Measurements from ENCODE around the gene KITLG.

- TF ChIP-seq, protein P1, sequence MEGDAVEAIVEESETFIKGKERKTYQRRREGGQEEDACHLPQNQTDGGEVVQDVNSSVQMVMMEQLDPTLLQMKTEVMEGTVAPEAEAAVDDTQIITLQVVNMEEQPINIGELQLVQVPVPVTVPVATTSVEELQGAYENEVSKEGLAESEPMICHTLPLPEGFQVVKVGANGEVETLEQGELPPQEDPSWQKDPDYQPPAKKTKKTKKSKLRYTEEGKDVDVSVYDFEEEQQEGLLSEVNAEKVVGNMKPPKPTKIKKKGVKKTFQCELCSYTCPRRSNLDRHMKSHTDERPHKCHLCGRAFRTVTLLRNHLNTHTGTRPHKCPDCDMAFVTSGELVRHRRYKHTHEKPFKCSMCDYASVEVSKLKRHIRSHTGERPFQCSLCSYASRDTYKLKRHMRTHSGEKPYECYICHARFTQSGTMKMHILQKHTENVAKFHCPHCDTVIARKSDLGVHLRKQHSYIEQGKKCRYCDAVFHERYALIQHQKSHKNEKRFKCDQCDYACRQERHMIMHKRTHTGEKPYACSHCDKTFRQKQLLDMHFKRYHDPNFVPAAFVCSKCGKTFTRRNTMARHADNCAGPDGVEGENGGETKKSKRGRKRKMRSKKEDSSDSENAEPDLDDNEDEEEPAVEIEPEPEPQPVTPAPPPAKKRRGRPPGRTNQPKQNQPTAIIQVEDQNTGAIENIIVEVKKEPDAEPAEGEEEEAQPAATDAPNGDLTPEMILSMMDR (conservative IDR thresholded peaks at IDR 0.05 in 1 of 2, IDR thresholded peaks at IDR 0.05 in 1 of 2; ENCODE audit: extremely low read depth in 1 of 2, insufficient read depth in 1 of 2, low read depth in 1 of 2, low read length in 2 of 2): no peak
- TF ChIP-seq EZH2 (IDR thresholded peaks at IDR 0.05; ENCODE audit: borderline replicate concordance, low read length): no peak
Observed at GRCh38 chr12:88453323-88453722, 126.9 kb downstream of the KITLG start.

Data from mammary epithelial cell (primary cell).